Tibial nerve (tissue), 4 donors: ENCODE data around the gene SUCLG2. TPM values are rescaled to one million over a fixed set of nuclear protein-coding genes. Genes with fewer than 3 reads are reported as not detected.

Experiments
- DNase-seq, 2 donors: peaks; one replicate each; pipeline ENCODE4 v3.0.0-alpha.2; 2019; ENCODE audit warnings: low spot score in 2 of 2
- H3K27ac ChIP-seq, 4 donors: fragments of 200-600 bp; sonication (generic) in 3 of 4; one replicate each; pipeline ENCODE4 v1.5.1; 2017 to 2019; ENCODE audit warnings: mild to moderate bottlenecking in 1 of 4
- H3K27me3 ChIP-seq, 2 donors: fragments of 200-600 bp; sonication (generic) in 1 of 2; one replicate each; pipeline versions ENCODE4 v1.5.1 to v1.6.0; 2017 to 2019
- H3K36me3 ChIP-seq, 3 donors: fragments of 200-600 bp; sonication (generic); one replicate each; pipeline ENCODE4 v1.5.1; 2018 to 2019
- H3K4me1 ChIP-seq, 4 donors: fragments of 200-600 bp; sonication (generic) in 3 of 4; one replicate each; pipeline ENCODE4 v1.5.1; 2017 to 2019
- H3K4me3 ChIP-seq, 4 donors: fragments of 200-600 bp; sonication (generic) in 3 of 4; one replicate each; pipeline ENCODE4 v1.5.1; 2017 to 2019; ENCODE audit warnings: mild to moderate bottlenecking in 1 of 4, moderate library complexity in 1 of 4
- H3K9me3 ChIP-seq, 4 donors: fragments of 200-600 bp; sonication (generic) in 3 of 4; one replicate each; pipeline ENCODE4 v1.5.1; 2017 to 2019
- EP300 ChIP-seq, 2 donors: sonication (generic); formaldehyde crosslinking; IDR thresholded peaks; one replicate each; pipeline ENCODE4 v1.6.1; 2017; ENCODE audit warnings: antibody characterized with exemption in 2 of 2, mild to moderate bottlenecking in 1 of 2
- POLR2A ChIP-seq, 2 donors: fragments of 450-650 bp; IDR thresholded peaks; one replicate each; pipeline ENCODE4 v1.6.1; 2017; ENCODE audit warnings: antibody characterized with exemption in 2 of 2, mild to moderate bottlenecking in 2 of 2, moderate library complexity in 2 of 2
- WGBS, 2 donors: methylation state at CpG; one replicate each; pipeline ENCODE4 v1.1.5; 2018; 5-methylcytosine and 5-hydroxymethylcytosine counted together
- total RNA-seq, 4 donors: library from RNA; depleted of rRNA; stranded (reverse); fragments of >200 nt; gene quantifications; one replicate each; pipeline ENCODE4 v1.1.0, GENCODE V29; 2016
- TF ChIP-seq, protein P1 (sequence below), 5 experiments: fragments of 200-600 bp in 3 of 5; fragments of 450-650 bp in 2 of 5; sonication (generic) in 3 of 5; IDR thresholded peaks; one replicate each; pipeline ENCODE4 v1.5.1; 2016 to 2019; ENCODE audit warnings: antibody characterized with exemption in 5 of 5, mild to moderate bottlenecking in 3 of 5, moderate library complexity in 2 of 5

The SUCLG2 gene
- total RNA-seq, 4 donors from 2014 or later, result 28.0 to 52.8 (median 42.7) TPM

DNA sequence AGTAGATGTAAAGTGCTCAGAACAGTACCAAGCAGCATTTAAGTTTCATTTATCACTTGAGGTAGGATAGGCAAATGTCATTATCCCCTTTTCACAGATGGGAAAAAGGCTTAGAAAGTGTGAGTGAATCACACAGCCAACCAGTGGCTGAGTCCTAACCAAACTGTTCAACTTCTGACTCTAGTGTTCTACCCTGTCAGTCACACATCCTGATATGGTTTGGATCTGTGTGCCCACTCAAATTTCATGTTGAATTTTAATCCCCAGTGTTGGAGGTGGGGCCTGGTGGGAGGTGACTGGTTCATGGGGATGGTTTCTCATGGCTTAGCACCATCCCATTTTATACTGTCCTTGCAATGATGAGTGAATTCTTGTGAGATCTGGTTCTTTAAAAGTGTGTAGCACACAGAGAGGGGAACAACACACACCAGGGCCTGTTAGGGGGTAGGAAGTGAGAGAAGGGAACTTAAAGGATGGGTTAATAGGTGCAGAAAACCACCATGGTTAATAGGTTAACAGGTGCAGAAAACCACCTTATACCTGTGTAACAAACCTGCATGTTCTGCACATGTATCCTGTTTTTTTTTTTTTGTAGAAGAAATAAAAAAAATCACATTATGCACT is 304.7 kb downstream of the SUCLG2 start:
- no peak overlapping the region for H3K27ac ChIP-seq
- H3K27me3 ChIP-seq, result no peaks in the 10 kb centered on the region
- no peaks in the 10 kb centered on the region for H3K4me1 ChIP-seq
- no peak overlapping the region for H3K4me3 ChIP-seq
- H3K9me3 ChIP-seq, result peaks cover 0 to 5% (median 2%) of the 10 kb centered on the region in 4 donors
- no peaks in the 10 kb centered on the region for H3K36me3 ChIP-seq
- DNase-seq, result no peak
- TF ChIP-seq EP300 (IDR thresholded peaks at IDR 0.05) (no peak), POLR2A (IDR thresholded peaks at IDR 0.05) (no peak)
- TF ChIP-seq, protein P1, sequence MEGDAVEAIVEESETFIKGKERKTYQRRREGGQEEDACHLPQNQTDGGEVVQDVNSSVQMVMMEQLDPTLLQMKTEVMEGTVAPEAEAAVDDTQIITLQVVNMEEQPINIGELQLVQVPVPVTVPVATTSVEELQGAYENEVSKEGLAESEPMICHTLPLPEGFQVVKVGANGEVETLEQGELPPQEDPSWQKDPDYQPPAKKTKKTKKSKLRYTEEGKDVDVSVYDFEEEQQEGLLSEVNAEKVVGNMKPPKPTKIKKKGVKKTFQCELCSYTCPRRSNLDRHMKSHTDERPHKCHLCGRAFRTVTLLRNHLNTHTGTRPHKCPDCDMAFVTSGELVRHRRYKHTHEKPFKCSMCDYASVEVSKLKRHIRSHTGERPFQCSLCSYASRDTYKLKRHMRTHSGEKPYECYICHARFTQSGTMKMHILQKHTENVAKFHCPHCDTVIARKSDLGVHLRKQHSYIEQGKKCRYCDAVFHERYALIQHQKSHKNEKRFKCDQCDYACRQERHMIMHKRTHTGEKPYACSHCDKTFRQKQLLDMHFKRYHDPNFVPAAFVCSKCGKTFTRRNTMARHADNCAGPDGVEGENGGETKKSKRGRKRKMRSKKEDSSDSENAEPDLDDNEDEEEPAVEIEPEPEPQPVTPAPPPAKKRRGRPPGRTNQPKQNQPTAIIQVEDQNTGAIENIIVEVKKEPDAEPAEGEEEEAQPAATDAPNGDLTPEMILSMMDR (IDR thresholded peaks at IDR 0.05), result no peak

DNA sequence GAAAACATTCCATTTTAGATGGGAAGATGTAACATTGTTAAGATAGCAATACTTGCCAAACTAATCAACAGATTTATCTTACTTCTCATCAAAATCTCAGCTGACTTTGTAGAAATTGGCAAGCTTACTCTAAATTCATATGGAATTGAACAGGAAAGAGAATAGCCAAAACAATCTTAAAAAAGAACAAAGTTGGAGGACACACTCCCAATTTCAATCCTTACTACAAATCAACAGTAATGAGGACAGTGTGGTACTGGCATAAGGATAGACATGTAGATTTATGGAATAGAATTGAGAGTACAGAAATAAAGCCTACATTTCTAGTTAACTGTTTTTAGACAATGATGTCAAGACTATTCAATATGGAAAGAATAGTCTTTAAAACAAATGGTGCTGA is 308.3 kb downstream of the SUCLG2 start:
- DNase-seq, result no peak
- peaks cover 0 to 12% (median 2%) of the 10 kb centered on the region in 4 donors for H3K9me3 ChIP-seq
- no peaks in the 10 kb centered on the region for H3K36me3 ChIP-seq
- H3K4me1 ChIP-seq, result no peaks in the 10 kb centered on the region
- no peak overlapping the region for H3K27ac ChIP-seq
- TF ChIP-seq, protein P1 (IDR thresholded peaks at IDR 0.05), result no peak
- TF ChIP-seq EP300 (IDR thresholded peaks at IDR 0.05), result no peak
- no peak for TF ChIP-seq POLR2A (IDR thresholded peaks at IDR 0.05)
- no peak overlapping the region for H3K4me3 ChIP-seq
- no peaks in the 10 kb centered on the region for H3K27me3 ChIP-seq

DNA sequence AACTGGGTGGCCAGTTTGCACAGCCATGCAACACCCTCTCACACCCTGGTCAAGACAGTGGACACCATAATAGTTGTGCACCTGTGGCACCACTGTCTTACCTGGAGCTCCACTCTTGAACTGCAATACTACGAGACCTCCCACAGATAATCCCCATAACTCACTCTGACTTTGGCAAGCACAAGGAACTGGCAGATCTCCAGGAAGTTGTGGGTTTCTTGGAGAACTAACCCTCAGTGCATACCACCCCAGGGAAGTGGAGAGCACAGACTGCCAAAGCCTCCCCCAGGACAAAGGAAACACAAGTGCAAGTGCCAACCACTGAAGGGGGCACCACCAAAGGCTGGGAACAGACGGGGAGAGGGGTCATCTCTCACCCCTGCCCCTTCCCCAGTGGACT is 318.6 kb downstream of the SUCLG2 start:
- Histone ChIP-seq H3K27ac (no peak overlapping the region), H3K4me3 (no peak overlapping the region), H3K4me1 (no peaks in the 10 kb centered on the region), H3K36me3 (no peaks in the 10 kb centered on the region), H3K9me3 (peaks cover 0 to 40% (median 8%) of the 10 kb centered on the region in 4 donors), H3K27me3 (no peaks in the 10 kb centered on the region)
- TF ChIP-seq POLR2A (IDR thresholded peaks at IDR 0.05), result no peak
- no peak for TF ChIP-seq EP300 (IDR thresholded peaks at IDR 0.05)
- TF ChIP-seq, protein P1 (IDR thresholded peaks at IDR 0.05), result no peak
- WGBS, 2 donors, result 15 to 35% methylated on average over 2 of the region's 2 CpGs
- DNase-seq, result peak in 1 of 2 donors; percentile 6

DNA sequence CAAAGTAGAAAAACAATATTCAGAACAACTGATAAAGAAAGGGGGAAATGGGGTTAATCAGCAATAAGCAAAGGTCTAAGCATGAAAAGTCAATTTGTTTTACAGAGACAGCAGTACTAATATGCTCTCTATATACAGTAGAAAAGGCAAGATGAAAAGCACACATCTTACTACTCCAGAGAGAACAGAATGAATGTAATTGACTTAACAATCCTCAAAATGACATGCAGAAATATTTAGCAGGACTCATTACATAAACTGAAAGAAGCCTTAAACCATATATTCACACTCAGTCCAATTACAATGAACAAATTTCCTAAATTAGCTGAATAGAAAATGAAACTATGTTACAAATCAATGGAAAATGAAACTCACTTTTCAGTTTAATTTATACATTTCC is 319.8 kb downstream of the SUCLG2 start:
- H3K4me1 ChIP-seq, result no peaks in the 10 kb centered on the region
- H3K9me3 ChIP-seq, result peaks cover 0 to 28% (median 4%) of the 10 kb centered on the region in 4 donors
- no peak overlapping the region for H3K4me3 ChIP-seq
- TF ChIP-seq EP300 (IDR thresholded peaks at IDR 0.05) (no peak), POLR2A (IDR thresholded peaks at IDR 0.05) (no peak)
- TF ChIP-seq, protein P1 (IDR thresholded peaks at IDR 0.05), result no peak
- no peaks in the 10 kb centered on the region for H3K27me3 ChIP-seq
- DNase-seq, result no peak
- no peaks in the 10 kb centered on the region for H3K36me3 ChIP-seq
- no peak overlapping the region for H3K27ac ChIP-seq

DNA sequence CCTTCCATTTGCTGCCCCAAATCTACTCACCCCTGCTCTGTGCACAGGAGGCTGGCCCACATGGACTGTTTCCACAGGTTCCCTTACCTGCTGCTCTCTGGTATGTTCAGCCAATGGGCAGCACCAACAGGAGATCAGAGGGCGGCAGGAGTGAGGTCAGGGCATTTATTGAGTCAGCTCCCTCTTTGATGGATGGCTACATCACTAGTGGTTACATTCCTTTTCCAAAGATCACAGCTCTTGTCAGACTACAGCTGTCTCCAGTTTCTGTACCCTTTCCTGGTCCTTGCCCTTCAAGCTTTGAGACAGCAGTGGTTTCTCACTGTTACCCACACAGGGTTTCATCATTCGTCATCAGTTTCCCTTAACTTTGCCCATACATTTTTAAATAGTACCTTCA is 325.1 kb downstream of the SUCLG2 start:
- no peak for DNase-seq
- no peaks in the 10 kb centered on the region for H3K27me3 ChIP-seq
- no peak overlapping the region for H3K4me3 ChIP-seq
- no peak for TF ChIP-seq POLR2A (IDR thresholded peaks at IDR 0.05)
- TF ChIP-seq EP300 (IDR thresholded peaks at IDR 0.05), result no peak
- TF ChIP-seq, protein P1 (IDR thresholded peaks at IDR 0.05), result no peak
- no peak overlapping the region for H3K27ac ChIP-seq
- no peaks in the 10 kb centered on the region for H3K4me1 ChIP-seq
- no peaks in the 10 kb centered on the region for H3K36me3 ChIP-seq
- H3K9me3 ChIP-seq, result no peaks in the 10 kb centered on the region
- WGBS, 2 donors, result 81 to 86% methylated on average over 2 of the region's 2 CpGs
